Measurements from ENCODE around the gene DDX5.

The DDX5 gene

GRCh38 chr17:64500487-64500859, 5.6 kb downstream of the DDX5 start:
- TF ChIP-seq POLR2AphosphoS5 (IDR thresholded peaks at IDR 0.05; ENCODE audit: low read depth, low read length) (no peak), REST (IDR thresholded peaks at IDR 0.05; ENCODE audit: insufficient read depth in 1 of 2, low read depth in 2 of 2, low read length in 2 of 2) (no peak), SIN3A (IDR thresholded peaks at IDR 0.05; ENCODE audit: borderline replicate concordance, insufficient read depth, low read length) (no peak), TAF1 (IDR thresholded peaks at IDR 0.05; ENCODE audit: borderline replicate concordance, insufficient read depth, low read length) (no peak), FOXP2 (optimal IDR thresholded peaks at IDR 0.05; ENCODE audit: borderline replicate concordance, extremely low read depth, extremely low read length, insufficient read depth) (no peak)

- TF ChIP-seq FOXP2 (optimal IDR thresholded peaks at IDR 0.05; ENCODE audit: borderline replicate concordance, extremely low read depth, extremely low read length, insufficient read depth) (no peak), POLR2AphosphoS5 (IDR thresholded peaks at IDR 0.05; ENCODE audit: low read depth, low read length) (peak; percentile 21; the same call in 1 of the 2 replicates)
Observed at GRCh38 chr17:64499805-64500486, 6.1 kb downstream of the DDX5 start.

- TF ChIP-seq TAF1 (IDR thresholded peaks at IDR 0.05; ENCODE audit: borderline replicate concordance, insufficient read depth, low read length) (no peak), FOXP2 (optimal IDR thresholded peaks at IDR 0.05; ENCODE audit: borderline replicate concordance, extremely low read depth, extremely low read length, insufficient read depth) (no peak), SIN3A (IDR thresholded peaks at IDR 0.05; ENCODE audit: borderline replicate concordance, insufficient read depth, low read length) (no peak), POLR2AphosphoS5 (IDR thresholded peaks at IDR 0.05; ENCODE audit: low read depth, low read length) (peak; percentile 72; the same call in 1 of the 2 replicates), REST (IDR thresholded peaks at IDR 0.05; ENCODE audit: insufficient read depth in 1 of 2, low read depth in 2 of 2, low read length in 2 of 2) (no peak)
Observed at GRCh38 chr17:64498308-64499203, 7.5 kb downstream of the DDX5 start.

- TF ChIP-seq POLR2AphosphoS5 (IDR thresholded peaks at IDR 0.05; ENCODE audit: low read depth, low read length), result no peak
- no peak for TF ChIP-seq FOXP2 (optimal IDR thresholded peaks at IDR 0.05; ENCODE audit: borderline replicate concordance, extremely low read depth, extremely low read length, insufficient read depth)
- no peak for TF ChIP-seq REST (IDR thresholded peaks at IDR 0.05; ENCODE audit: insufficient read depth in 1 of 2, low read depth in 2 of 2, low read length in 2 of 2)
- TF ChIP-seq TAF1 (IDR thresholded peaks at IDR 0.05; ENCODE audit: borderline replicate concordance, insufficient read depth, low read length), result no peak
- no peak for TF ChIP-seq SIN3A (IDR thresholded peaks at IDR 0.05; ENCODE audit: borderline replicate concordance, insufficient read depth, low read length)
Observed at GRCh38 chr17:64497565-64498035, 8.5 kb downstream of the DDX5 start.

- TF ChIP-seq SIN3A (IDR thresholded peaks at IDR 0.05; ENCODE audit: borderline replicate concordance, insufficient read depth, low read length) (peak; percentile 76; the same call in 1 of the 2 replicates), TAF1 (IDR thresholded peaks at IDR 0.05; ENCODE audit: borderline replicate concordance, insufficient read depth, low read length) (peak; percentile 83), REST (IDR thresholded peaks at IDR 0.05; ENCODE audit: insufficient read depth in 1 of 2, low read depth in 2 of 2, low read length in 2 of 2) (peak in 1 of 2 experiments; percentile 8; a peak in 1 of 4 replicates), POLR2AphosphoS5 (IDR thresholded peaks at IDR 0.05; ENCODE audit: low read depth, low read length) (peak; percentile 94), FOXP2 (optimal IDR thresholded peaks at IDR 0.05; ENCODE audit: borderline replicate concordance, extremely low read depth, extremely low read length, insufficient read depth) (peak; percentile 79)
Observed at GRCh38 chr17:64496786-64497564, 9.1 kb downstream of the DDX5 start, which contains the start of gene POLG2. Gene POLG2 (minus strand): TSS chr17:64497054. CDS start chr17:64496968, 86 bp downstream.

Measured in PFSK-1 (cell line).